Cardiac muscle cell (in vitro differentiated cells and primary cell): Measurements from ENCODE around the gene TREML1. TPM values are rescaled to one million over a fixed set of nuclear protein-coding genes. Genes with fewer than 3 reads are reported as not detected.

Experiments
- DNase-seq, 2 donors: peaks; one replicate each; pipeline versions ENCODE4 v3.0.0 to v3.0.0-alpha.2; 2010 to 2017; ENCODE audit warnings: low read depth in 1 of 2, low spot score in 1 of 2
- H3K27ac ChIP-seq: fragments of 200-600 bp; sonication (generic); 2 replicates; pipeline ENCODE4 v1.5.1; 2016
- H3K27me3 ChIP-seq: fragments of 200-600 bp; sonication (generic); 2 replicates; pipeline ENCODE4 v1.6.0; 2016; ENCODE audit warnings: control low read depth
- H3K36me3 ChIP-seq: fragments of 200-600 bp; sonication (generic); 2 replicates; pipeline ENCODE4 v1.5.1; 2016; ENCODE audit warnings: control low read depth
- H3K4me1 ChIP-seq: fragments of 200-600 bp; sonication (generic); 2 replicates; pipeline ENCODE4 v1.8.1; 2017; ENCODE audit warnings: low read depth, mild to moderate bottlenecking, mixed run types
- H3K4me3 ChIP-seq: fragments of 200-600 bp; sonication (generic); 2 replicates; pipeline ENCODE4 v1.5.1; 2016; ENCODE audit warnings: mild to moderate bottlenecking
- H3K9me3 ChIP-seq: fragments of 200-600 bp; sonication (generic); 2 replicates; pipeline ENCODE4 v1.5.1; 2017; ENCODE audit warnings: low read depth, mild to moderate bottlenecking, control low read depth
- polyA plus RNA-seq: library from polyadenylated mRNA; unstranded; fragments of >200 nt; fragmentation: Nextera tagmentation; extraction: Ambion mirVana; gene quantifications from 2 replicates; pipeline ENCODE4 v1.2.1, GENCODE V29; 2016
- total RNA-seq: library from RNA; depleted of rRNA; stranded (reverse); fragments of >200 nt; gene quantifications from 2 replicates; pipeline ENCODE4 v1.2.3, GENCODE V29; 2016
- TF ChIP-seq, protein P1 (sequence below): IDR thresholded peaks from 2 replicates; pipeline ENCODE4 v1.5.1; 2012; ENCODE audit warnings: low read depth, mild to moderate bottlenecking, low read length

The TREML1 gene
- total and polyA plus RNA-seq, 2 experiments from 2014 or later = not detected

DNA sequence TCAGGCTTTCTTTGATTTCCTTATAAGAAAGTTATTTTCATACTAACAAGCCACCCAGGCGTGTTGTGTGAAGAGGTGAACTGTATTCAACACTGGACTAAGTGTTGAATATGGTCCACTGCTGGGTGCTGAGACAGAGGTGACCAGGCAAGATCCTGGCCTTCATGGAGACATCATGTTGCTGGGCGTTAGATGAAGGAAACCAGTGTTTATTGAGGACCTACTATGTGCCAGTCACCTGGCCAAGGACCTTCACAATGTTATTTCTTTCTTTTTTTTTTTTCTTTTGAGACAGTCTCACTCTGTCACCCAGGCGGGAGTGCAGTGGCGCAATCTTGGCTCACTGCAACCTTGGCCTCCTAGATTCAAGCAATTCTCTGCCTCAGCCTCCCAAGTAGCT is 1.9 kb upstream of the TREML1 start:
- Histone ChIP-seq H3K4me1 (no peaks in the 10 kb centered on the region), H3K27ac (no peak overlapping the region), H3K27me3 (no peaks in the 10 kb centered on the region), H3K36me3 (no peaks in the 10 kb centered on the region), H3K4me3 (no peak overlapping the region), H3K9me3 (no peaks in the 10 kb centered on the region)
- TF ChIP-seq, protein P1, sequence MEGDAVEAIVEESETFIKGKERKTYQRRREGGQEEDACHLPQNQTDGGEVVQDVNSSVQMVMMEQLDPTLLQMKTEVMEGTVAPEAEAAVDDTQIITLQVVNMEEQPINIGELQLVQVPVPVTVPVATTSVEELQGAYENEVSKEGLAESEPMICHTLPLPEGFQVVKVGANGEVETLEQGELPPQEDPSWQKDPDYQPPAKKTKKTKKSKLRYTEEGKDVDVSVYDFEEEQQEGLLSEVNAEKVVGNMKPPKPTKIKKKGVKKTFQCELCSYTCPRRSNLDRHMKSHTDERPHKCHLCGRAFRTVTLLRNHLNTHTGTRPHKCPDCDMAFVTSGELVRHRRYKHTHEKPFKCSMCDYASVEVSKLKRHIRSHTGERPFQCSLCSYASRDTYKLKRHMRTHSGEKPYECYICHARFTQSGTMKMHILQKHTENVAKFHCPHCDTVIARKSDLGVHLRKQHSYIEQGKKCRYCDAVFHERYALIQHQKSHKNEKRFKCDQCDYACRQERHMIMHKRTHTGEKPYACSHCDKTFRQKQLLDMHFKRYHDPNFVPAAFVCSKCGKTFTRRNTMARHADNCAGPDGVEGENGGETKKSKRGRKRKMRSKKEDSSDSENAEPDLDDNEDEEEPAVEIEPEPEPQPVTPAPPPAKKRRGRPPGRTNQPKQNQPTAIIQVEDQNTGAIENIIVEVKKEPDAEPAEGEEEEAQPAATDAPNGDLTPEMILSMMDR = no peak
- DNase-seq = no peak

DNA sequence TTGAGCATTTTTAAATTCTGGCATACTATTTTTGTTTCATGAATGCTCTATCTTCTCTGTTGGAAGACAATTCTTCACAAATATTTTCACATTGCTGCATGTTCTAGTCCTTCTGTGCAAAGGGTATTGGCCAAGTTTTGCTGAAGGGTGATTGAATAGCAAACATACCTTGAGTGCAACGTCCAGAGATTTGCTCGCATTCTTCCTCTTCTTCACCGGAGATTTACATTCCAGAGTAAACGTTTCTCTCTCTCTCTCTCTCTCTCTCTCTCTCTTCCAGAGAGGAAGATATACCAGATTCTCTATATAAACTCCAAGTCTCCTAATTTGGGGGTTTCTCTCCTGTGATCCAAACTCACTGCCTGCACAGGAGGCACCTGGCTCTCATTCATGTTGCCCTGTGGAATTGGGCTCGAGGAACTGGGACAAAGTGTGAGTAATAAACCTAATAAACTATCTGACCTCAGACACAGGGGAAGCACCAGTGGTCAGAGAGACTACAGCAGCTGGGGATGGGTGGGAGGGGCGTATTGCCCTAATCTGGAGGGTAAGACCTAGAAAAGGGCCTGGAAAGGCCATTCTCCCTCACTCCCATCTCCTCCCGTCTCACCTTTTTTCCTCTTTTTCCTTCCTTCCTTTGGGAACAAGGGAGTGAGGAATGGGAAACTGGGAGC is 1.1 kb upstream of the TREML1 start:
- no peaks in the 10 kb centered on the region for H3K4me1 ChIP-seq
- DNase-seq = no peak
- H3K27me3 ChIP-seq = no peaks in the 10 kb centered on the region
- H3K4me3 ChIP-seq = no peak overlapping the region
- H3K36me3 ChIP-seq = no peaks in the 10 kb centered on the region
- H3K27ac ChIP-seq = no peak overlapping the region
- TF ChIP-seq, protein P1 = no peak
- no peaks in the 10 kb centered on the region for H3K9me3 ChIP-seq

DNA sequence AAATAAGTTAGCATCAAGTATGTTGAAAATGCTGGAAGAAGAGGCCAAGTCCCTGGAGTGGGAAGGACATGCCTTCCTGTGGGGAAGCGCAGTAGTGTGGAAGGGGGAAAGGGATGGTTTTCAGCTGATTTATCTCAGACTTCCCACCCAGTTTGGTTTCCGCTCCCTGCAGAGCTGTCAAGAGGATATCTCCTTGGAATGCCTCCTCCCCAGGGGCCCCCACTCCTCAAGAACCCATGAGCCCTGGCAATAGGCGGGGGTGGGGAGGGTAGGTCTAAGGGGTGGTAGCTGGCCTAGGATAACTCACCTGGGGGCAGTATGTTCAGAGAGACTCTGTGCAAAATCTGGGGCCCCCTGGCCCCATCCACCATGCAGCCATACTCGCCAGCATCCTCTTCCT is 696 bp downstream of the TREML1 start:
- Histone ChIP-seq H3K36me3 (no peaks in the 10 kb centered on the region), H3K27ac (no peak overlapping the region), H3K27me3 (no peaks in the 10 kb centered on the region), H3K4me3 (no peak overlapping the region), H3K9me3 (no peaks in the 10 kb centered on the region), H3K4me1 (no peaks in the 10 kb centered on the region)
- TF ChIP-seq, protein P1 = no peak
- DNase-seq = no peak

DNA sequence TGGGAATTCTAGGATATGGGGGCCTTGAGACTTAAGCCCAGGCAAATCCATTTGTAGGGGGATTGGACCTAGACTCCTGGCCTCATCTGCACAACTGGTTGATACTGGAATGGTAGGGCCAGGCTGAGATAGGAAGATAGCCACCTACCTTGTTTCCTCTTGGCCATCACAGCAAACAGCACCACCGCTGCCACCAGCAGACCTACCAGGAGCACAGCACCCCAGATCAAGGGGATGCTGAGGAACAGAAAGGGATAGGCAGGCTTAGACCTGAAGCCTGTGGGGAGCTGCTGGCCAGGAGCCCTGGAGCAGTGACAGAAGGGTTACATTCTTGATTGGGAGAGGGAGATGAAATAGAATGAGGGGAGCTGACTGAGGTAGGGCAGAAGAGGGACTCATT is 3.5 kb downstream of the TREML1 start:
- Histone ChIP-seq H3K9me3 (no peaks in the 10 kb centered on the region), H3K4me3 (no peak overlapping the region), H3K27ac (no peak overlapping the region), H3K27me3 (no peaks in the 10 kb centered on the region), H3K36me3 (no peaks in the 10 kb centered on the region), H3K4me1 (no peaks in the 10 kb centered on the region)
- TF ChIP-seq, protein P1 = no peak
- DNase-seq = no peak

DNA sequence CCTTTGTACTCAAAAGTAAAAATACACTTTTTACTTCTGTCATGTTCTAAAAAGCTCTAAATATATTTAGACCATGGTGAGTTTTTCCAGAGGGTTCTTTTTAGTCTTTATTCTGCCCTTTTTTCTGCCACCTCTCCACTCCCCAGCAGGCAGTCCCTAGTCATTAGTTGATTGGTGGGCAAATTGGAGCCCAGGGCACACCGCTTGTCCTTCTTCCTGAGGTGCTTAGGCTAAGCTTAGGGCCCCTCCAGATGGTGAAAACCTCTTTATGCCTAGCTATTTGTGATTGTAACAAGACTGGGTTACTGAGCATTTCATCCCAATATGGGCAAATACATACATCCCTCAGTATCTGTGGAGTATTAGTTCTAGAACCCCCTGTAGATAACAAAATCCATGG is 6.2 kb downstream of the TREML1 start:
- DNase-seq = no peak
- Histone ChIP-seq H3K27me3 (no peaks in the 10 kb centered on the region), H3K4me1 (no peaks in the 10 kb centered on the region), H3K27ac (no peak overlapping the region), H3K4me3 (no peak overlapping the region), H3K9me3 (no peaks in the 10 kb centered on the region), H3K36me3 (no peaks in the 10 kb centered on the region)
- TF ChIP-seq, protein P1 = no peak

DNA sequence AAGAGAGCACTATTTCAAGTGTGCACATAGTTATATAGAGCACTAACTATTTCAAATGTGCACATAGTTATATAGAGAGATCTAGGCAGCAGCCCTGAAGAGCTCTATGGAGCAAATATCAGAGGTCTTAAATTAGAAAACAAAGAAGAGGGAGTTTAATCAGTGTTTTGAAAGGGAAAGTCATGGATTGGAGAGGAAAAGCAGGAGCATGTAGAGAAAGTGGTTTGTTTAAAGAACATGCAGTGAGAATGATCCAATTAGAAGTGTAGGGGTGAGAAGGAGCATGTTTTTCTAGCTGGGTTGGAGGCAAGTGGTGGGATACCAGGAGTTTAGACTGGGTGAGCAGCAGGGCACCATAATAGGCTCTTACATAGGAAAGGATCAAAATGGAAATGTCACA is 17.2 kb downstream of the TREML1 start:
- TF ChIP-seq, protein P1 = no peak
- DNase-seq = no peak
- H3K27ac ChIP-seq = no peak overlapping the region
- H3K27me3 ChIP-seq = no peaks in the 10 kb centered on the region
- no peaks in the 10 kb centered on the region for H3K4me1 ChIP-seq
- H3K36me3 ChIP-seq = no peaks in the 10 kb centered on the region
- no peak overlapping the region for H3K4me3 ChIP-seq
- no peaks in the 10 kb centered on the region for H3K9me3 ChIP-seq
